ENCODE results near the gene CDH11.

GRCh38 chr16:65057184-65057583 is 64.7 kb downstream of the CDH11 start:
- TF ChIP-seq SUZ12 (IDR thresholded peaks at IDR 0.05; ENCODE audit: extremely low read depth, insufficient read depth, insufficient read length) (no peak), ZNF274 (IDR thresholded peaks at IDR 0.05; ENCODE audit: low read depth, low read length) (no peak), YY1 (IDR thresholded peaks at IDR 0.05; ENCODE audit: insufficient read depth, insufficient read length) (no peak)

Data from NT2/D1 (cell line).